HEK293T (cell line): Measurements from ENCODE around the gene CIITA.

ENCODE experiments used
- ARNT ChIP-seq: fragments of 450-650 bp; IDR thresholded peaks from 2 replicates; pipeline ENCODE4 v1.6.1; 2017; ENCODE audit warnings: mild to moderate bottlenecking
- BHLHE40 ChIP-seq: fragments of 450-650 bp; IDR thresholded peaks from 2 replicates; pipeline ENCODE4 v1.6.1; 2016; ENCODE audit warnings: mild to moderate bottlenecking, moderate library complexity, borderline replicate concordance
- ELF4 ChIP-seq: fragments of 450-650 bp; IDR thresholded peaks from 2 replicates; pipeline ENCODE4 v1.6.1; 2017; ENCODE audit warnings: antibody characterized with exemption
- FOXA1 ChIP-seq: fragments of 450-650 bp; IDR thresholded peaks from 2 replicates; pipeline ENCODE4 v1.6.1; 2016; ENCODE audit warnings: mild to moderate bottlenecking
- FOXK2 ChIP-seq: fragments of 450-650 bp; IDR thresholded peaks from 2 replicates; pipeline ENCODE4 v1.6.1; 2016; ENCODE audit warnings: mild to moderate bottlenecking
- LEF1 ChIP-seq: fragments of 450-650 bp; IDR thresholded peaks from 2 replicates; pipeline ENCODE4 v1.6.1; 2017; ENCODE audit warnings: mild to moderate bottlenecking, borderline replicate concordance
- SP1 ChIP-seq: fragments of 450-650 bp; IDR thresholded peaks from 2 replicates; pipeline ENCODE4 v1.6.1; 2017
- TARDBP ChIP-seq: fragments of 450-650 bp; IDR thresholded peaks from 2 replicates; pipeline ENCODE4 v1.6.1; 2016
- TF ChIP-seq, protein P1 (sequence below): fragments of 450-650 bp; IDR thresholded peaks from 2 replicates; pipeline ENCODE4 v1.6.1; 2016

GRCh38 chr16:10980813-10981212, 103.8 kb downstream of the CIITA start:
- TF ChIP-seq LEF1 (no peak), FOXK2 (no peak), TARDBP (no peak), ARNT (no peak), FOXA1 (no peak), ELF4 (no peak), SP1 (no peak), BHLHE40 (no peak)
- TF ChIP-seq, protein P1, sequence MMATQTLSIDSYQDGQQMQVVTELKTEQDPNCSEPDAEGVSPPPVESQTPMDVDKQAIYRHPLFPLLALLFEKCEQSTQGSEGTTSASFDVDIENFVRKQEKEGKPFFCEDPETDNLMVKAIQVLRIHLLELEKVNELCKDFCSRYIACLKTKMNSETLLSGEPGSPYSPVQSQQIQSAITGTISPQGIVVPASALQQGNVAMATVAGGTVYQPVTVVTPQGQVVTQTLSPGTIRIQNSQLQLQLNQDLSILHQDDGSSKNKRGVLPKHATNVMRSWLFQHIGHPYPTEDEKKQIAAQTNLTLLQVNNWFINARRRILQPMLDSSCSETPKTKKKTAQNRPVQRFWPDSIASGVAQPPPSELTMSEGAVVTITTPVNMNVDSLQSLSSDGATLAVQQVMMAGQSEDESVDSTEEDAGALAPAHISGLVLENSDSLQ, result no peak
